ENCODE results near the gene USH1G.

The USH1G gene

GRCh38 chr17:74900208-74900607 lies 22.8 kb downstream of the USH1G start:
- no peak for DNase-seq

- DNase-seq = no peak
Measured at GRCh38 chr17:74898376-74898946, 24.6 kb downstream of the USH1G start.

GRCh38 chr17:74893936-74894671 lies 29.0 kb downstream of the USH1G start:
- no peak for DNase-seq

- DNase-seq = no peak
Measured at GRCh38 chr17:74892974-74893911, 29.8 kb downstream of the USH1G start, which contains the start of gene FADS6. TSS of gene FADS6 (minus strand) at chr17:74893633. CDS start at chr17:74893595, 38 bp downstream.

GRCh38 chr17:74892013-74892841 lies 30.8 kb downstream of the USH1G start:
- no peak for DNase-seq

GRCh38 chr17:74890554-74890953 lies 32.5 kb downstream of the USH1G start:
- DNase-seq = no peak

- no peak for DNase-seq
Measured at GRCh38 chr17:74888469-74888868, 34.6 kb downstream of the USH1G start.

- DNase-seq = no peak
Measured at GRCh38 chr17:74883241-74883745, 39.8 kb downstream of the USH1G start.

- no peak for DNase-seq
Measured at GRCh38 chr17:74882517-74883240, 40.4 kb downstream of the USH1G start.

GRCh38 chr17:74881073-74881472 lies 42.0 kb downstream of the USH1G start:
- no peak for DNase-seq

- DNase-seq = no peak
Measured at GRCh38 chr17:74879308-74879707, 43.7 kb downstream of the USH1G start.

- DNase-seq = no peak
Measured at GRCh38 chr17:74878658-74879057, 44.4 kb downstream of the USH1G start.

GRCh38 chr17:74877592-74878548 lies 45.2 kb downstream of the USH1G start:
- DNase-seq = no peak

GRCh38 chr17:74875977-74876593 lies 47.0 kb downstream of the USH1G start:
- no peak for DNase-seq

- no peak for DNase-seq
Measured at GRCh38 chr17:74875155-74875976, 47.7 kb downstream of the USH1G start.

- DNase-seq = no peak
Measured at GRCh38 chr17:74874615-74875037, 48.4 kb downstream of the USH1G start.

GRCh38 chr17:74873874-74874614 lies 49.0 kb downstream of the USH1G start:
- DNase-seq = no peak

All from CD4-positive, alpha-beta T cell treated with Interleukin-21 for 1 hour (primary cell).